A549 (cell line): ENCODE measurements around the gene TPPP3. TPM values are rescaled to one million over a fixed set of nuclear protein-coding genes. Genes with fewer than 3 reads are reported as not detected.
A peak's percentile ranks its signal among the peaks of the same experiment; 100 is the strongest.

Source experiments
- ATAC-seq, 2 experiments: fragments of 200-7000 bp in 1 of 2; fragments of >200 bp in 1 of 2; cut with Nextera tagmentation in 1 of 2; cut with Tn5 transposase in 1 of 2; 3 replicates each; pipeline versions ENCODE4 v1.8.0 to v1.9.1; 2018 to 2020; ENCODE audit warnings: mild to moderate bottlenecking in 1 of 2, moderate library complexity in 1 of 2
- CTCF ChIA-PET: fragments of 300-600 bp; sonication (Branson Sonifier 250); formaldehyde crosslinking; extraction: SDS; loops from one replicate; lab custom pipeline; 2021; ENCODE audit warnings: antibody characterized with exemption, inconsistent platforms; lab: Yijun Ruan, JAX
- POLR2A ChIA-PET: fragments of 350-600 bp; formaldehyde crosslinking; extraction: SDS; loops from one replicate; lab custom pipeline; 2021; ENCODE audit warnings: antibody characterized with exemption, inconsistent platforms; lab: Yijun Ruan, JAX
- DNase-seq, 2 experiments: peaks; one replicate each; pipeline versions ENCODE4 v3.0.0 to v3.0.0-alpha.2; 2011 to 2016; ENCODE audit warnings: low read depth in 1 of 2, low spot score in 1 of 2
- FAIRE-seq: peaks from 2 replicates; lab custom pipeline; 2011; peaks lifted over from hg19 to GRCh38; lab: Jason Lieb, UNC
- H3K27ac ChIP-seq, 2 experiments: fragments of >200 bp; sonication (Bioruptor Twin); formaldehyde crosslinking; 3 replicates each; pipeline ENCODE4 v1.5.1; 2016 to 2017
- H3K4me1 ChIP-seq: fragments of >200 bp; sonication (Bioruptor Twin); formaldehyde crosslinking; 3 replicates; pipeline ENCODE4 v1.6.1; 2016
- H3K4me2 ChIP-seq: fragments of >200 bp; sonication (Bioruptor Twin); formaldehyde crosslinking; 3 replicates; pipeline ENCODE4 v1.6.1; 2016
- H3K4me3 ChIP-seq: fragments of >200 bp; sonication (Bioruptor Twin); formaldehyde crosslinking; 3 replicates; pipeline ENCODE4 v1.5.1; 2016
- H3K9me3 ChIP-seq: fragments of >200 bp; sonication (Bioruptor Twin); formaldehyde crosslinking; 3 replicates; pipeline ENCODE4 v1.6.1; 2016
- ATOH8 ChIP-seq: fragments of 250-450 bp; sonication (Bioruptor Pico); IDR thresholded peaks from 2 replicates; pipeline ENCODE4 v1.5.0; 2020; ENCODE audit warnings: low read depth, mild to moderate bottlenecking, moderate library complexity
- BCL3 ChIP-seq: fragments of >200 bp; sonication (Bioruptor Twin); formaldehyde crosslinking; IDR thresholded peaks from 3 replicates; pipeline ENCODE4 v1.6.1; 2016
- BHLHE40 ChIP-seq: IDR thresholded peaks from 2 replicates; pipeline ENCODE4 v1.6.1; 2012; ENCODE audit warnings: low read depth, low read length, inconsistent platforms
- CBX2 ChIP-seq: fragments of 200-600 bp; sonication (generic); IDR thresholded peaks from 2 replicates; pipeline ENCODE4 v1.6.1; 2016; ENCODE audit warnings: low read depth, mild to moderate bottlenecking, borderline replicate concordance
- CBX8 ChIP-seq: fragments of 200-600 bp; sonication (generic); IDR thresholded peaks from 2 replicates; pipeline ENCODE4 v1.6.1; 2016
- CEBPB ChIP-seq, 2 experiments: fragments of >200 bp in 1 of 2; sonication (Bioruptor Twin) in 1 of 2; formaldehyde crosslinking in 1 of 2; IDR thresholded peaks; 2 replicates each; pipeline ENCODE4 v1.6.1; 2012 to 2016
- E2F6 ChIP-seq: IDR thresholded peaks from 2 replicates; pipeline ENCODE4 v1.6.1; 2012; ENCODE audit warnings: low read depth, borderline replicate concordance
- EHF ChIP-seq: fragments of 250-450 bp; sonication (Bioruptor Pico); IDR thresholded peaks from 2 replicates; pipeline ENCODE4 v1.5.0; 2020; ENCODE audit warnings: mild to moderate bottlenecking
- ELK1 ChIP-seq: fragments of 150-350 bp; IDR thresholded peaks from 2 replicates; pipeline ENCODE4 v1.6.1; 2014; ENCODE audit warnings: low read depth, mild to moderate bottlenecking, low read length
- EP300 ChIP-seq, 2 experiments: fragments of >200 bp; sonication (Bioruptor Twin); formaldehyde crosslinking; IDR thresholded peaks; 2 replicates in 1 of 2; 3 replicates in 1 of 2; pipeline ENCODE4 v1.6.1; 2016 to 2017
- FOSL2 ChIP-seq, 2 experiments: fragments of 450-650 bp in 1 of 2; fragments of >200 bp in 1 of 2; sonication (Bioruptor Twin) in 1 of 2; formaldehyde crosslinking; IDR thresholded peaks; 2 replicates each; pipeline versions ENCODE4 v1.5.0 to v1.6.1; 2016 to 2020; ENCODE audit warnings: mild to moderate bottlenecking in 1 of 2, moderate library complexity in 1 of 2
- FOXS1 ChIP-seq: fragments of 250-450 bp; sonication (Bioruptor Pico); IDR thresholded peaks from 2 replicates; pipeline ENCODE4 v1.5.0; 2020; ENCODE audit warnings: mild to moderate bottlenecking, moderate library complexity
- HEYL ChIP-seq: fragments of 250-450 bp; sonication (Bioruptor Pico); IDR thresholded peaks from 2 replicates; pipeline ENCODE4 v1.8.0; 2021; ENCODE audit warnings: mild to moderate bottlenecking, moderate library complexity
- HOXA7 ChIP-seq: fragments of 250-450 bp; sonication (Bioruptor Pico); IDR thresholded peaks from 2 replicates; pipeline ENCODE4 v1.5.0; 2020; ENCODE audit warnings: mild to moderate bottlenecking, moderate library complexity
- HOXB13 ChIP-seq: fragments of 250-450 bp; sonication (Bioruptor Pico); IDR thresholded peaks from 2 replicates; pipeline ENCODE4 v1.5.0; 2020; ENCODE audit warnings: low read depth, mild to moderate bottlenecking, moderate library complexity
- HOXB5 ChIP-seq: fragments of 250-450 bp; sonication (Bioruptor Pico); IDR thresholded peaks from 2 replicates; pipeline ENCODE4 v1.5.0; 2020; ENCODE audit warnings: mild to moderate bottlenecking, moderate library complexity
- JUN ChIP-seq, 2 experiments: fragments of >200 bp; sonication (Bioruptor Twin); formaldehyde crosslinking; IDR thresholded peaks; 2 replicates in 1 of 2; 3 replicates in 1 of 2; pipeline ENCODE4 v1.6.1; 2016 to 2017
- JUNB ChIP-seq: fragments of >200 bp; sonication (Bioruptor Twin); formaldehyde crosslinking; IDR thresholded peaks from 2 replicates; pipeline ENCODE4 v1.6.1; 2016
- KDM1A ChIP-seq: fragments of 200-600 bp; sonication (generic); IDR thresholded peaks from 2 replicates; pipeline ENCODE4 v1.6.1; 2016; ENCODE audit warnings: low read depth, mild to moderate bottlenecking
- NR3C1 ChIP-seq: fragments of >200 bp; sonication (Bioruptor Twin); formaldehyde crosslinking; IDR thresholded peaks from 3 replicates; pipeline ENCODE4 v1.6.1; 2017
- RAD21 ChIP-seq, 2 experiments: fragments of >200 bp in 1 of 2; sonication (Bioruptor Twin) in 1 of 2; formaldehyde crosslinking in 1 of 2; IDR thresholded peaks in 1 of 2; conservative IDR thresholded peaks in 1 of 2; 2 replicates in 1 of 2; 3 replicates in 1 of 2; pipeline ENCODE4 v1.6.1; 2012 to 2018; ENCODE audit warnings: inconsistent platforms in 1 of 2
- RCOR1 ChIP-seq: fragments of 150-350 bp; IDR thresholded peaks from 2 replicates; pipeline ENCODE4 v1.6.1; 2014; ENCODE audit warnings: antibody characterized with exemption, low read length, low read depth
- RNF2 ChIP-seq: fragments of 200-600 bp; sonication (generic); IDR thresholded peaks from 2 replicates; pipeline ENCODE4 v1.6.1; 2016; ENCODE audit warnings: low read depth, mild to moderate bottlenecking, antibody characterized with exemption, moderate library complexity, borderline replicate concordance
- SREBF2 ChIP-seq: fragments of 450-650 bp; IDR thresholded peaks from 2 replicates; pipeline ENCODE4 v1.6.1; 2014; ENCODE audit warnings: mild to moderate bottlenecking, moderate library complexity
- ZNF302 ChIP-seq: fragments of 250-450 bp; sonication (Bioruptor Pico); IDR thresholded peaks from 2 replicates; pipeline ENCODE4 v1.9.0; 2021; ENCODE audit warnings: inconsistent platforms, mild to moderate bottlenecking, moderate library complexity
- WGBS: methylation state at CpG from one replicate; pipeline ENCODE4 v1.1.6; 2017; ENCODE audit errors: missing lambda C conversion rate; 5-methylcytosine and 5-hydroxymethylcytosine counted together
- polyA plus RNA-seq, 4 experiments: library from polyadenylated mRNA; depleted of rRNA in 3 of 4; stranded (reverse); fragments of >200 nt; fragmentation: RNase III in 1 of 4; extraction: RNeasy Plus Mini Kit Qiagen cat#74134 plus additional on column Dnase treatment in 1 of 4; gene quantifications; 2 replicates in 3 of 4; 3 replicates in 1 of 4; pipeline ENCODE4 v1.2.3, GENCODE V29; 2011 to 2017
- TF ChIP-seq, protein P1 (sequence below): fragments of 250-450 bp; sonication (Bioruptor Pico); IDR thresholded peaks from 2 replicates; pipeline ENCODE4 v1.5.0; 2021; ENCODE audit warnings: mild to moderate bottlenecking, moderate library complexity, borderline replicate concordance
- TF ChIP-seq, protein P2 (sequence below): IDR thresholded peaks from 2 replicates; pipeline ENCODE4 v1.6.1; 2012

The TPPP3 gene
- polyA plus RNA-seq, 2 of the 4 experiments (the other 2 are of a cell fraction), result 9.4 to 10.9 TPM

DNA sequence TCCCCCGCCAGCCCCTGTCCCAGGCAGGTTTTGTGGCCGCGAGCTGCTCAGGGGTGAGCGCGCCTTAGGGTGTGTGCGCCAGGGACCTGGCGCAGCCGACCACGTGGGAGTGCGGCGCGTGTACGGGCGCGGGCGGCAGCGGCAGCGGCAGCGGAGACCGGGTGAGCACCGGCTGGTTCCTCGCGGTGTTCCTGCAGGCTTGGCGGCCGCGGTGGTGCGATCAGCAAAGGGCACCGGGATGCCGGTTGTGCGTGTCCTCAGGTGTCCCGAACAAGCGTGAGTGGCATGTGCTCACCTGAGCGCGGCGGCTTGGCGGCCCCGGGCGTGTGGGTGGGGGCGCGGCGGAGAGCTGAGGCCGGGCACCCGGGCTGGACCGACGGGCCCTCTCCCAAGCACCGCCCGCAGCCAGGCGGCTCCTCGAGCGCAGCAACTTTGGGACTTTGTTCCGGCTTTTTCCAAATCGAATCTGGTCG, 37.2 kb upstream of the TPPP3 start:
- Histone ChIP-seq H3K9me3 (no peaks in the 10 kb centered on the region), H3K27ac (peak overlapping the region; percentile 63 to 76; a peak in 5 of 6 replicates), H3K4me1 (peaks cover 9% of the 10 kb centered on the region; the same call in 2 of the 3 replicates), H3K4me2 (peak overlapping the region; percentile 98), H3K4me3 (peak overlapping the region; percentile 59)
- CTCF ChIA-PET, result interaction anchor here (0.6 to 3.2 kb wide), 5 partner anchors 10 to 31 kb away, joined by 3 to 12 read pairs (median 4); partner anchors contain the start of gene ZDHHC1
- ATAC-seq, result peak; percentile 36 to 50; a peak in 5 of 6 replicates
- POLR2A ChIA-PET, result interaction anchor here (0.6 to 0.8 kb wide), 2 partner anchors 11 to 35 kb away, joined by 3 read pairs; no protein-coding TSS in a partner anchor
- WGBS, result 1% methylated on average over 27 of the region's 53 CpGs
- TF ChIP-seq HOXB5 (0 out of 2 replicates have a peak, but pooled peaks have one; percentile 31), NR3C1 (no peak), EP300 (IDR thresholded peaks at IDR 0.05) (no peak), EHF (CRISPR knock-in tag) (no peak), FOSL2 (IDR thresholded peaks at IDR 0.05) (no peak), FOSL2 (CRISPR knock-in tag; IDR thresholded peaks at IDR 0.05) (no peak), ATOH8 (CRISPR knock-in tag) (no peak), E2F6 (peak; percentile 64), BHLHE40 (no peak), KDM1A (no peak), HOXA7 (CRISPR knock-in tag) (no peak), CEBPB (IDR thresholded peaks at IDR 0.05) (no peak), FOXS1 (CRISPR knock-in tag) (no peak), RCOR1 (no peak), JUNB (no peak), HOXB13 (CRISPR knock-in tag) (no peak), HEYL (CRISPR knock-in tag) (no peak), CBX2 (no peak), BCL3 (no peak), ZNF302 (CRISPR knock-in tag) (no peak), RAD21 (conservative IDR thresholded peaks at IDR 0.05 in 1 of 2, IDR thresholded peaks at IDR 0.05 in 1 of 2) (no peak), SREBF2 (no peak), ELK1 (no peak), JUN (IDR thresholded peaks at IDR 0.05) (peak in 1 of 2 experiments; percentile 36; a peak in 1 of 5 replicates), CBX8 (no peak), RNF2 (0 out of 2 replicates have a peak, but pooled peaks have one; percentile 45)
- TF ChIP-seq, protein P1, sequence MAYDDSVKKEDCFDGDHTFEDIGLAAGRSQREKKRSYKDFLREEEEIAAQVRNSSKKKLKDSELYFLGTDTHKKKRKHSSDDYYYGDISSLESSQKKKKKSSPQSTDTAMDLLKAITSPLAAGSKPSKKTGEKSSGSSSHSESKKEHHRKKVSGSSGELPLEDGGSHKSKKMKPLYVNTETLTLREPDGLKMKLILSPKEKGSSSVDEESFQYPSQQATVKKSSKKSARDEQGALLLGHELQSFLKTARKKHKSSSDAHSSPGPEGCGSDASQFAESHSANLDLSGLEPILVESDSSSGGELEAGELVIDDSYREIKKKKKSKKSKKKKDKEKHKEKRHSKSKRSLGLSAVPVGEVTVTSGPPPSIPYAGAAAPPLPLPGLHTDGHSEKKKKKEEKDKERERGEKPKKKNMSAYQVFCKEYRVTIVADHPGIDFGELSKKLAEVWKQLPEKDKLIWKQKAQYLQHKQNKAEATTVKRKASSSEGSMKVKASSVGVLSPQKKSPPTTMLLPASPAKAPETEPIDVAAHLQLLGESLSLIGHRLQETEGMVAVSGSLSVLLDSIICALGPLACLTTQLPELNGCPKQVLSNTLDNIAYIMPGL (CRISPR knock-in tag), result no peak
- TF ChIP-seq, protein P2, sequence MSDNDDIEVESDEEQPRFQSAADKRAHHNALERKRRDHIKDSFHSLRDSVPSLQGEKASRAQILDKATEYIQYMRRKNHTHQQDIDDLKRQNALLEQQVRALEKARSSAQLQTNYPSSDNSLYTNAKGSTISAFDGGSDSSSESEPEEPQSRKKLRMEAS, result peak; percentile 86
- FAIRE-seq, result no peak
- DNase-seq, result peak in 1 of 2 experiments; percentile 42
